Stimulated activated CD4-positive, alpha-beta T cell treated with anti-CD3 and anti-CD28 coated beads, TNF-alpha, amount 100 ng/mL, for 4 hours (primary cell): Measurements from ENCODE around the gene NOXA1.
"Not testable (repeated sequence)": the region's sequence is repeated elsewhere in the genome, so short reads cannot be mapped to it uniquely, and the experiment has no call there.

Experiments used
- DNase-seq, 3 experiments: peaks; one replicate each; pipeline ENCODE4 v3.0.0-alpha.2; 2020; ENCODE audit warnings: low read depth in 3 of 3

NOXA1 gene

GRCh38 chr9:137462986-137463930 is 40.1 kb downstream of the NOXA1 start:
- no peak for DNase-seq

- DNase-seq = no peak
Observed at GRCh38 chr9:137463931-137464290, 40.7 kb downstream of the NOXA1 start.

- DNase-seq = no peak
Observed at GRCh38 chr9:137464291-137464999, 41.3 kb downstream of the NOXA1 start.

GRCh38 chr9:137465000-137465719 is 42.0 kb downstream of the NOXA1 start:
- DNase-seq = no peak

GRCh38 chr9:137465720-137466388 is 42.7 kb downstream of the NOXA1 start:
- DNase-seq = no peak

- not testable (repeated sequence) for DNase-seq
Observed at GRCh38 chr9:137466389-137467085, 43.3 kb downstream of the NOXA1 start.

GRCh38 chr9:137467161-137467581 is 44.0 kb downstream of the NOXA1 start:
- DNase-seq = no peak

GRCh38 chr9:137467896-137468295 is 44.7 kb downstream of the NOXA1 start:
- DNase-seq = no peak

GRCh38 chr9:137470785-137471184 is 47.6 kb downstream of the NOXA1 start:
- DNase-seq = no peak

GRCh38 chr9:137474271-137474670 is 51.1 kb downstream of the NOXA1 start:
- no peak for DNase-seq

GRCh38 chr9:137475666-137476065 is 52.5 kb downstream of the NOXA1 start:
- DNase-seq = no peak

- no peak for DNase-seq
Observed at GRCh38 chr9:137476856-137477255, 53.7 kb downstream of the NOXA1 start.

GRCh38 chr9:137477778-137478612 is 54.8 kb downstream of the NOXA1 start:
- no peak for DNase-seq

GRCh38 chr9:137478613-137478961 is 55.4 kb downstream of the NOXA1 start:
- no peak for DNase-seq

GRCh38 chr9:137478962-137479861 is 56.0 kb downstream of the NOXA1 start:
- DNase-seq = no peak

GRCh38 chr9:137479892-137480685 is 56.9 kb downstream of the NOXA1 start:
- DNase-seq = no peak

- DNase-seq = no peak
Observed at GRCh38 chr9:137480686-137481683, 57.8 kb downstream of the NOXA1 start.
